Fibroblast of lung (primary cell): ENCODE measurements around the gene SNCG. TPM values are rescaled to one million over a fixed set of nuclear protein-coding genes. Genes with fewer than 3 reads are reported as not detected.

Source experiments
- DNase-seq, 2 donors: peaks; one replicate each; pipeline versions ENCODE4 v3.0.0 to v3.0.0-alpha.2; 2010; ENCODE audit warnings: low read depth in 2 of 2
- H2AFZ ChIP-seq: 2 replicates; pipeline ENCODE4 v1.5.1; 2012; ENCODE audit warnings: low read length, control low read depth, inconsistent platforms
- H3K27ac ChIP-seq: 2 replicates; pipeline ENCODE4 v1.5.1; 2011; ENCODE audit warnings: low read length, control low read depth; ENCODE audit not compliant: insufficient read depth
- H3K27me3 ChIP-seq: 2 replicates; pipeline ENCODE4 v1.5.1; 2011; ENCODE audit warnings: mild to moderate bottlenecking, low read length; ENCODE audit not compliant: control insufficient read depth, insufficient read depth
- H3K36me3 ChIP-seq: 2 replicates; pipeline ENCODE4 v1.5.1; 2011; ENCODE audit warnings: low read length; ENCODE audit not compliant: control insufficient read depth, insufficient read depth
- H3K4me1 ChIP-seq: 2 replicates; pipeline ENCODE4 v1.5.1; 2011; ENCODE audit warnings: low read length; ENCODE audit not compliant: control insufficient read depth, insufficient read depth; ENCODE audit errors: extremely low read depth
- H3K4me2 ChIP-seq: 2 replicates; pipeline ENCODE4 v1.5.1; 2011; ENCODE audit warnings: low read length, control low read depth; ENCODE audit not compliant: insufficient read depth; ENCODE audit errors: extremely low read depth
- H3K4me3 ChIP-seq, 4 experiments: fragments of 200-600 bp in 1 of 4; sonication (generic) in 1 of 4; replicated peaks in 1 of 4; 2 replicates each; pipeline ENCODE4 v1.5.1; 2011 to 2016; ENCODE audit warnings: low read length in 4 of 4, low read depth in 3 of 4, mild to moderate bottlenecking in 3 of 4, control low read depth in 2 of 4, inconsistent platforms in 1 of 4, mixed read lengths in 1 of 4; ENCODE audit not compliant: insufficient read depth in 1 of 4; ENCODE audit errors: control extremely low read depth in 1 of 4
- H3K79me2 ChIP-seq: 2 replicates; pipeline ENCODE4 v1.5.1; 2012; ENCODE audit warnings: mild to moderate bottlenecking, low read length, inconsistent platforms; ENCODE audit not compliant: control insufficient read depth, insufficient read depth
- H3K9ac ChIP-seq: 2 replicates; pipeline ENCODE4 v1.5.1; 2011; ENCODE audit warnings: mild to moderate bottlenecking, low read length, control low read depth; ENCODE audit not compliant: insufficient read depth
- H3K9me3 ChIP-seq: 2 replicates; pipeline ENCODE4 v1.5.1; 2012; ENCODE audit warnings: low read depth, low read length; ENCODE audit not compliant: control insufficient read depth, insufficient read depth
- H4K20me1 ChIP-seq: 2 replicates; pipeline ENCODE4 v1.5.1; 2011; ENCODE audit warnings: low read length; ENCODE audit not compliant: control insufficient read depth, insufficient read depth; ENCODE audit errors: extremely low read depth
- EZH2 ChIP-seq: IDR thresholded peaks from 2 replicates; pipeline ENCODE4 v1.5.1; 2012; ENCODE audit warnings: low read length, control low read depth, mild to moderate bottlenecking; ENCODE audit errors: missing control alignments
- polyA plus RNA-seq, 2 donors: library from polyadenylated mRNA; depleted of rRNA in 1 of 2; stranded (reverse) in 1 of 2; unstranded in 1 of 2; fragments of >200 nt; gene quantifications; 2 replicates each; pipeline ENCODE4 v1.2.1, GENCODE V29; 2011 to 2012; ENCODE audit warnings: missing spikeins in 1 of 2
- total RNA-seq: library from RNA; depleted of rRNA; stranded (reverse); fragments of >200 nt; gene quantifications from 2 replicates; pipeline ENCODE4 v1.2.1, GENCODE V29; 2014
- TF ChIP-seq, protein P1 (sequence below), 2 donors: IDR thresholded peaks in 1 of 2; conservative IDR thresholded peaks in 1 of 2; 1 replicate in 1 of 2; 2 replicates in 1 of 2; pipeline ENCODE4 v1.5.1; 2011 to 2012; ENCODE audit warnings: low read length in 2 of 2, control low read depth in 1 of 2, inconsistent platforms in 1 of 2, low read depth in 1 of 2, mild to moderate bottlenecking in 1 of 2

Gene SNCG
- total and polyA plus RNA-seq, 2 donors (not counting 1 experiment from before 2014, with no cell fraction given): 21.3 to 34.4 TPM

DNA sequence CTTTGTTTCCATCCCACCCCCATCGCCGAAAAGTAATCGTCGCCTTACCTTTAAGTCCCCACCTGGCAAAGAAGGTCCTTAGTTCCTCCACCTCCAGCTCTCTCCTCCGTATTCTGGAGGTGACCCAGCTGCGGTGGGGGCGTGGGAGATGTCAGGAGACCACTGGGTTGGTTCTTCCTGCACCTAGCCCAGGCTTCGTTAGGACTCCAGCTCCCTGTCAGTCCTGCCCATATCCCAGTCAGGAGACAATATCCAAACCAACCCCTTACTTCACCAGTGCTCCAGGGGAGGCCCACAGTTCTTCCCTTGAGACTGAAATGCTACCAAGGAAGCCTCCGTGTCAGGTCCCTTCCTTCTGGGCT is 10.6 kb downstream of the SNCG start:
- peaks cover 35% of the 10 kb centered on the region for H3K4me1 ChIP-seq
- H3K36me3 ChIP-seq: no peaks in the 10 kb centered on the region
- TF ChIP-seq EZH2: no peak
- TF ChIP-seq, protein P1, sequence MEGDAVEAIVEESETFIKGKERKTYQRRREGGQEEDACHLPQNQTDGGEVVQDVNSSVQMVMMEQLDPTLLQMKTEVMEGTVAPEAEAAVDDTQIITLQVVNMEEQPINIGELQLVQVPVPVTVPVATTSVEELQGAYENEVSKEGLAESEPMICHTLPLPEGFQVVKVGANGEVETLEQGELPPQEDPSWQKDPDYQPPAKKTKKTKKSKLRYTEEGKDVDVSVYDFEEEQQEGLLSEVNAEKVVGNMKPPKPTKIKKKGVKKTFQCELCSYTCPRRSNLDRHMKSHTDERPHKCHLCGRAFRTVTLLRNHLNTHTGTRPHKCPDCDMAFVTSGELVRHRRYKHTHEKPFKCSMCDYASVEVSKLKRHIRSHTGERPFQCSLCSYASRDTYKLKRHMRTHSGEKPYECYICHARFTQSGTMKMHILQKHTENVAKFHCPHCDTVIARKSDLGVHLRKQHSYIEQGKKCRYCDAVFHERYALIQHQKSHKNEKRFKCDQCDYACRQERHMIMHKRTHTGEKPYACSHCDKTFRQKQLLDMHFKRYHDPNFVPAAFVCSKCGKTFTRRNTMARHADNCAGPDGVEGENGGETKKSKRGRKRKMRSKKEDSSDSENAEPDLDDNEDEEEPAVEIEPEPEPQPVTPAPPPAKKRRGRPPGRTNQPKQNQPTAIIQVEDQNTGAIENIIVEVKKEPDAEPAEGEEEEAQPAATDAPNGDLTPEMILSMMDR (conservative IDR thresholded peaks at IDR 0.05 in 1 of 2, IDR thresholded peaks at IDR 0.05 in 1 of 2; ENCODE audit: low read depth in 1 of 2, low read length in 2 of 2): no peak
- H3K9me3 ChIP-seq: no peaks in the 10 kb centered on the region
- H3K27ac ChIP-seq: peak overlapping the region; percentile 99
- DNase-seq: no peak
- no peaks in the 10 kb centered on the region for H4K20me1 ChIP-seq
- H3K4me2 ChIP-seq: peak overlapping the region; percentile 68
- H2AFZ ChIP-seq: no peak overlapping the region
- no peaks in the 10 kb centered on the region for H3K27me3 ChIP-seq
- H3K79me2 ChIP-seq: peaks cover 15% of the 10 kb centered on the region
- peak overlapping the region; percentile 52 for H3K9ac ChIP-seq
- H3K4me3 ChIP-seq: peak overlapping the region; percentile 36 to 74 (median 66)

- no peak overlapping the region for H2AFZ ChIP-seq
- peak overlapping the region; percentile 36 to 74 (median 66) for H3K4me3 ChIP-seq
- TF ChIP-seq, protein P1 (conservative IDR thresholded peaks at IDR 0.05 in 1 of 2, IDR thresholded peaks at IDR 0.05 in 1 of 2; ENCODE audit: low read depth in 1 of 2, low read length in 2 of 2): no peak
- TF ChIP-seq EZH2: no peak
- peak overlapping the region; percentile 99 for H3K27ac ChIP-seq
- no peaks in the 10 kb centered on the region for H3K9me3 ChIP-seq
- peak in 1 of 2 donors; percentile 57 for DNase-seq
- H3K27me3 ChIP-seq: no peaks in the 10 kb centered on the region
- H3K79me2 ChIP-seq: peaks cover 15% of the 10 kb centered on the region
- H3K36me3 ChIP-seq: no peaks in the 10 kb centered on the region
- H4K20me1 ChIP-seq: no peaks in the 10 kb centered on the region
- H3K4me2 ChIP-seq: peak overlapping the region; percentile 68
- H3K9ac ChIP-seq: peak overlapping the region; percentile 97
- H3K4me1 ChIP-seq: peaks cover 35% of the 10 kb centered on the region
These were observed 11.1 kb downstream of the SNCG start for GRCh38 chr10:86969421-86970041.

GRCh38 chr10:86970162-86970981 is 12.0 kb downstream of the SNCG start:
- H3K27ac ChIP-seq: peak overlapping the region; percentile 99
- H3K9me3 ChIP-seq: no peaks in the 10 kb centered on the region
- H3K4me3 ChIP-seq: peak overlapping the region; percentile 58 to 74 (median 68)
- H2AFZ ChIP-seq: no peak overlapping the region
- H3K79me2 ChIP-seq: peaks cover 15% of the 10 kb centered on the region
- peak overlapping the region; percentile 97 for H3K9ac ChIP-seq
- DNase-seq: peak; percentile 51 to 56
- H3K4me1 ChIP-seq: peaks cover 35% of the 10 kb centered on the region
- H3K36me3 ChIP-seq: no peaks in the 10 kb centered on the region
- TF ChIP-seq EZH2: no peak
- TF ChIP-seq, protein P1 (conservative IDR thresholded peaks at IDR 0.05 in 1 of 2, IDR thresholded peaks at IDR 0.05 in 1 of 2; ENCODE audit: low read depth in 1 of 2, low read length in 2 of 2): no peak
- H3K27me3 ChIP-seq: no peaks in the 10 kb centered on the region
- no peaks in the 10 kb centered on the region for H4K20me1 ChIP-seq
- H3K4me2 ChIP-seq: peak overlapping the region; percentile 68
